NCI-H526 treated with DMSO at 0.1 percent for 48 hours (cell line): ENCODE measurements around the gene SDSL.

Source experiments
- DNase-seq: peaks from one replicate; lab custom pipeline; 2025; lab: John Stamatoyannopoulos, UW

Gene SDSL

GRCh38 chr12:113468365-113469223, 46.4 kb downstream of the SDSL start:
- no peak for DNase-seq

GRCh38 chr12:113469224-113469948, 47.2 kb downstream of the SDSL start:
- DNase-seq: no peak

GRCh38 chr12:113469949-113470743, 48.0 kb downstream of the SDSL start:
- DNase-seq: no peak

- DNase-seq: no peak
Observed at GRCh38 chr12:113470871-113471618, 48.9 kb downstream of the SDSL start.

GRCh38 chr12:113471619-113472171, 49.5 kb downstream of the SDSL start, which contains the start of gene LHX5:
LHX5 (minus strand) TSS chr12:113471871; CDS start chr12:113471498, 373 bp downstream.
- DNase-seq: no peak

- DNase-seq: no peak
Observed at GRCh38 chr12:113472191-113473121, 50.3 kb downstream of the SDSL start.

- no peak for DNase-seq
Observed at GRCh38 chr12:113473400-113473799, 51.2 kb downstream of the SDSL start.

GRCh38 chr12:113473942-113474341, 51.8 kb downstream of the SDSL start:
- no peak for DNase-seq

GRCh38 chr12:113474635-113475436, 52.7 kb downstream of the SDSL start:
- DNase-seq: no peak

- DNase-seq: no peak
Observed at GRCh38 chr12:113475451-113476175, 53.4 kb downstream of the SDSL start.

GRCh38 chr12:113476176-113476986, 54.2 kb downstream of the SDSL start:
- DNase-seq: no peak

- no peak for DNase-seq
Observed at GRCh38 chr12:113477171-113477841, 55.1 kb downstream of the SDSL start.

GRCh38 chr12:113477842-113478215, 55.6 kb downstream of the SDSL start:
- no peak for DNase-seq

- no peak for DNase-seq
Observed at GRCh38 chr12:113478351-113479011, 56.3 kb downstream of the SDSL start.

- DNase-seq: no peak
Observed at GRCh38 chr12:113479216-113479589, 57.0 kb downstream of the SDSL start.

GRCh38 chr12:113479590-113480335, 57.6 kb downstream of the SDSL start:
- no peak for DNase-seq
